C4-2B (cell line): ENCODE data around the gene RFC2.

Experiments
- H3K27ac ChIP-seq: fragments of 450-650 bp; 2 replicates; pipeline ENCODE4 v1.5.1; 2017
- ZFX ChIP-seq: fragments of 450-650 bp; IDR thresholded peaks from 2 replicates; pipeline ENCODE4 v1.6.1; 2017
- TF ChIP-seq, protein P1 (sequence below): fragments of 450-650 bp; conservative IDR thresholded peaks from 2 replicates; pipeline ENCODE4 v1.5.1; 2017; ENCODE audit warnings: mild to moderate bottlenecking

The RFC2 gene

DNA sequence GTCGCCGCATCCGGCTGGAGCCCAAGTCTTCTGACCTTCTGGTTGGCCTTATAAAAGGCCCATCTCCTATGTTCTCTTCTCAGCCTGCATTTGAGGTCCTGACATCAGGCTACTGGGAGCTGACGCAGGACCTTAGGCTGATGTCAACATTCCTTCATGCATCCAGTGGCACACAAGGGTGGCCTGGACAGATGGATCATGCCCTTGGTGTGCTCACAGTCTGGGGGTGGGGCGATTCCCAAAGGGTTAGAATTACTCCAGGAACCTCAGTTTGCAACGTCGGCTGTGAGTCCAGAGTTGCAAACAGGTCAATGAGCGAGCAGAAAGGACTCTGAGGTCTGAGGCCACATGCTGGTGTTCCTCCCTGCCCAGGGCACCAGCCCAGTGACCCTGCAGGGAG lies 26.8 kb upstream of the RFC2 start:
- H3K27ac ChIP-seq = no peak overlapping the region

DNA sequence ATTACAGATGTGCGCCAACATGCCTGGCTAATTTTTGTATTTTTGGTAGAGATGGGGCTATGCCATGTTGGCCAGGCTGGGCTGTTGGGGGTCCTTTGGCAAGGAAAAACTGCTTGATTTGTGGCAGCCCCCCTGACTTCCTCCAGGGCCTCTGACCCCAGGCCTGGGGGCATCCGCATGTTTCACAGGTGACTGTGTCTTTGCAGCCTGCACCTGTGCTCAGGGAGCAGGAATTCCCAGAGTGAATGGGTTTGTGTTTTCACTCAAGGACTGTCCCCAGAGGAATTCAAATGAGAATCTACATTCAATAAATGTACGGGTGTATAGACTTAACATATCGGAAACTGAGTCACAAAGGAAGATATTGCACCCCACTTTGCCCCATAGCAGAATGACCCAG lies 23.4 kb upstream of the RFC2 start:
- no peak for TF ChIP-seq ZFX
- TF ChIP-seq, protein P1, sequence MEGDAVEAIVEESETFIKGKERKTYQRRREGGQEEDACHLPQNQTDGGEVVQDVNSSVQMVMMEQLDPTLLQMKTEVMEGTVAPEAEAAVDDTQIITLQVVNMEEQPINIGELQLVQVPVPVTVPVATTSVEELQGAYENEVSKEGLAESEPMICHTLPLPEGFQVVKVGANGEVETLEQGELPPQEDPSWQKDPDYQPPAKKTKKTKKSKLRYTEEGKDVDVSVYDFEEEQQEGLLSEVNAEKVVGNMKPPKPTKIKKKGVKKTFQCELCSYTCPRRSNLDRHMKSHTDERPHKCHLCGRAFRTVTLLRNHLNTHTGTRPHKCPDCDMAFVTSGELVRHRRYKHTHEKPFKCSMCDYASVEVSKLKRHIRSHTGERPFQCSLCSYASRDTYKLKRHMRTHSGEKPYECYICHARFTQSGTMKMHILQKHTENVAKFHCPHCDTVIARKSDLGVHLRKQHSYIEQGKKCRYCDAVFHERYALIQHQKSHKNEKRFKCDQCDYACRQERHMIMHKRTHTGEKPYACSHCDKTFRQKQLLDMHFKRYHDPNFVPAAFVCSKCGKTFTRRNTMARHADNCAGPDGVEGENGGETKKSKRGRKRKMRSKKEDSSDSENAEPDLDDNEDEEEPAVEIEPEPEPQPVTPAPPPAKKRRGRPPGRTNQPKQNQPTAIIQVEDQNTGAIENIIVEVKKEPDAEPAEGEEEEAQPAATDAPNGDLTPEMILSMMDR = no peak
- H3K27ac ChIP-seq = no peak overlapping the region

More for the DNA sequence above, 26.8 kb upstream of the RFC2 start:
- TF ChIP-seq ZFX = no peak
- TF ChIP-seq, protein P1 = no peak

DNA sequence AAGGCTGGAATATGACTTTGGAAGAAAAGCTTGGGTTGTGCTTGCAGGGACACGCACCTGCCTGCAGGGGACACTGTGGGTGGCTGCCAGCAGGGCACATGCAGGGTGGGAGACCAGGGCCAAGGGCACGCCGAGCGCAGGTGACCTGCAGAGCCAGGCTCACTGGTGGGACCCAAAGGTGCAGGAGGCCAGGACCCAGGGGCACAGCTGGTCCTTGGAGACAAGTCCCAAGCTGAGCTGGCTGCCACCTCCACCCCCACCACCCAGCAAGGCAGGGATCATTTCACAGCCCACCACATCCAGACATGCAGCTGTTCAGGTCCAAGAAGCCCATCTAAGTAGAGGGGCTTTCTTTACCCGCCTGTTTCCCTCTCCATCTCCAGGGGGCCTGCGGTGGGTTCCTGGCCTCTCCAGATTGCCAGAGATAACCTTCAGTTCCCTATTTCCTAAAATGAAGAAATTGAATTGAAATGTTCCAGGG lies 21.2 kb upstream of the RFC2 start:
- H3K27ac ChIP-seq = no peak overlapping the region
- no peak for TF ChIP-seq ZFX
- TF ChIP-seq, protein P1 = no peak; the same call in 1 of the 2 replicates

DNA sequence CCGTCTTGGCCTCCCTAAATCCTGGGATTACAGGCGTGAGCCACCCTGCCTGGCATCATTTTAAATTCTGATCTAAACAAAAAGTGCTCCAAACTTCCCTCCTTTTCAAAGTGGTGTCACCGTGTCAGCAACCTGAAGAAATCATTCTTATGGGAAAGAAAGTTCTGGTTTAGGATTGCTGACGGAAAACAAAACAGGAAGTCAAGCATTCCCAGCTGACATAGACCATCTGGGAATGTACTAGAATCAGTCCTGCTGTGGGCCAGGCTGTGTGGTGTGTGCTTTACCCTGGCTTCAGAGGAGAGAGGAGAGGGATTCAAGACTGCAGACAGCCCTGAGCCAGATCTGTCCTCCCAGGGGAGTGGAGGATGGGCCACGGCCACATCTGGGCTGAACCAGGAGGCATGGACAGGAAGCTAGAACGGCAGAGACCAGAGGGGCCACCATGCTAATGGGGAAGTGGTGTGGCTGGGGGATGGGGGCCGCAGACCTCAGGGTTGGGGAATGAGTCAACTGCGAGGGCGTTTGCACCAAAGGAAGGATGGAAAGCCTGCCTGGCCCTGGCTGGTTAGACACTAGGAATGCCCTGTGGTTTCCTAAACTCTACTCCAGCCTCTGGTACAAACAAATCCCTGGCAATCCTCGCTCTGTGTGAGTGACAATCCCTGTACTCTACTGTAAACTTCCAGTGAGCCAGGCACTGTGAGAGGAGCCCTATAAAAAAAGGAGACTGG lies 18.3 kb upstream of the RFC2 start:
- TF ChIP-seq, protein P1 = no peak
- TF ChIP-seq ZFX = no peak

DNA sequence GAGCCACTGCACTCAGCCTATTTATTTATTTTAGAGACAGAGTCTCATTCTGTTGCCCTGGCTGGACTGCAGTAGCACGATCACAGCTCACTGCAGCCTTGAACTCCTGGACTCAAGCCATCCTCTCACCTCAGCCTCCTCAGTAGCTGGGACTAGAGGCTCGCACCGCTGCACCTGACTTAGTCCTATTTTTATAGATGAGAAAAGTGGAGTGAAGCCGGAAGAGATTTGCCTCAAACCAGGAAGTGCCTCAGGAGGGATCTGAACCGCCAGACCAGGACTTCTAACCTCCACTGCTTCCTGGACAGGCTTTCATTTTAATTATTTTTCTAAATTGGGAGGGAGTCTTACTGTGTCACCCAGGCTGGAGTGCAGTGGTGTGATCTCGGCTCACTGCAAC lies 17.5 kb upstream of the RFC2 start:
- no peak overlapping the region for H3K27ac ChIP-seq
- TF ChIP-seq, protein P1 = no peak
- no peak for TF ChIP-seq ZFX

More for the DNA sequence above, 18.3 kb upstream of the RFC2 start:
- no peak overlapping the region for H3K27ac ChIP-seq

DNA sequence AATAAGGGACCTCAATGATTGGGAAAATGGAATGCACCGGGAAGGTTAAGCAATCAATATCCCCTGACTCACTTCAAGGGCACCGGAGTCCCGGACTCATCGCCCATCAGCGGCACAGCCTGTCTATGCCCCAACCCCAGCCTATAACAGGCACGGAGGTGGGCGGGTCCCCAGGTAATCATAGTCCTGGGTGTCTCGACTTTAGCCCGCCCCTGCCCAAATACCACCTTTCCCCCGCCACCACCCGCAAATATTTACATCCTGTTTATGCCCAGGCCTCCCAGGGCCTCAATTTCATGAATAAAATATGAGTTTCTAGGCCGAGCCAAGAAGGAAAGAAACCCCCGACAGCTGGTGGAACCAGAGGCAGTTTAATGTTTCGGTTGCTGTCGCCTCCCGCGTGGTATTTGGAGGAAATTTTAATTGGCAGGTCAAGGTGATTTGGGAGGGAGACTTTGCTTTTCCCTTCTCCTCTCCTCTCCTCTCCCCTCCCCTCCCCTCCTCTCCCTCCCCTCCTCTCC lies 15.6 kb upstream of the RFC2 start:
- no peak overlapping the region for H3K27ac ChIP-seq
- TF ChIP-seq, protein P1 = no peak
- no peak for TF ChIP-seq ZFX

DNA sequence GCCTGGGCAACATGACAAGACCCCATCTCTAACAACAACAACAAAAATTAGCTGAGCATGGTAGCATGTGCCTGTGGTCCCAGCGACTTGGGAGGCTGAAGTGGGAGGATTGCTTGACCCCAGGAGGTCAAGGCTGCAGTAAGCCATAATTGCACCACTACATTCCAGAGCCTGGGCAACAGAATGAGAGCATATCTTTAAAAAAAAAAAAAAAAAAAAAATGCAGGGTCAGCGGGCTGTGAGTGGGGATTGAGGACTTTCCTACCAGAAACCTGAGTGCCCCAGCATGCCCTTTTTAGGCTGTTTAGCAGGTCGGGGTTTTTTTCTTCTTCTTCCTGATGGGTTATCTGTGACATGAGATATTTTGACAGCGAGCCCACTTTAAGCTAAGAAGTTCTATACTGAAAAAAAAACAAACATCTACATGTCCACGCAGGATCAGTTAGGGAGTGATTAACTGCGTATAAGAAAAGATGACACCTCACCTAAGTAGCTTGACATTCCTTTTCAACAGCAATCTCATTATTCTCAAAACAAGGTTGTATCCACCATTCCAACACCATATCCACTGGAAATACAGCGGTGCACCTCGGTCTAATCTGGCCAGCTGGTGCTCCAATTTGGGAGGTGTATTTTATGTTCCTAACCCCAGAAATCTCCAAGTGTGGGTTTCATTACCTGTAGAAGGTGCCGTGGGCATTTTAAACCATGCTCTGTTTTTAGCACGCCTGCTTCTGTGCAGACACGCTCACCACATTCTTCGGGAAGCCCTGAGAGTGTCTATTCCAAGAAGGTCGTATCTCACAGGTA lies 13.8 kb upstream of the RFC2 start:
- TF ChIP-seq, protein P1 = no peak
- no peak for TF ChIP-seq ZFX
- H3K27ac ChIP-seq = no peak overlapping the region
